C1 segment of cervical spinal cord (tissue), 14 donors: ENCODE results near the gene NHS.

Source experiments
- DNase-seq, 14 donors: peaks; one replicate each; lab custom pipeline; 2025; lab: John Stamatoyannopoulos, UW

Gene NHS

DNA sequence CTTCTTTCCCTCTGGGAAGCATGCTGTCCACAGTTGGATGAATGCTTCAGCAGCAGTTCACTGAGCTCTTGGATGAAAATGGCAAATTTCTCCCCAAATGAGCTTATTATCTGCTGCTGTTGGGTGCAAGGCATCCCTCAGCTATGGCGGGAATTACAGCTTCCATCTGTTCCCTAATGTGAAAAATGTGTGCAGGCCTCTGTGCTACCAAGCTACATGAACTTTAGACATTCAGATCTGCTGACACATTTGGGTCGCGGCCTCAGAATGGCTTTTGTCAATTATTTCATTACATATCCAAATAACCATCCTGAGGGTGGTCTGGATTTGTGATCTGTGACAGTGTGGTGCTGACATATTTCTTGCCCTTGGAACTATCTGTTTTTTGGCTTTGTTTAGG lies 242.8 kb downstream of the NHS start:
- DNase-seq = no peak

DNA sequence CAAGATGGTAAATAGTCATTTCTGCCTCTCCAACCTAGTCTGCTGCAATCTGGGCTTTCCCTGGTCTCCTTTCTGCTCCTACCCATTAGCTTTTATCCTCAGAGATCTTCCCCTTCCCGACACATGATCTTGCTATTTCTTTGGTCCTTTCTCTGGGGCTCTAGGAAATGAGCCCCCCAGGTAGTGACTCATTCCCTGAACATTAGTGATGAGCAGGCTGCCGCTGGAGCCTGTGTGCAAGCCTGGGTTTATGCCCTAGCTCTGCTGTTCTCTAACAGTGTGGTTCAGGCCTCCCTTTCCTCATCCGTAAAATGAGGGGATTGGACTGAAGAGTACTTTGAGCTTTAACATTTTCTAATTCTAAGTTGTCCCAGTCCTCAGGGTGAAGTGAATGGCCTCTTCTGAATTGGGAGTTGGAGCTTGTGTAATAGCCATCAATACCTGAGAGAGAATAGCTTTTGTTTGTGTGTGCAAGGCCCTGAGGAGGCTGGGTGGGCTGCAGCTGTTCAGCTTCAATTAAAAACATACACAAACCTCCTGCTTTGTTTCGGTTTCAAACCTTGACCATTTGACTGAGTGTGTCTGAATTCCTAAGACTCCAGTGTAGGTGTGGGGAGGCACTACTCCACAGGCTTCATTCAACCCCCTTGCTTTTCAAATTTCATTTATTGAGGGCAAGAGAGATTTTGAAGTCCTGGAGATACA lies 246.7 kb downstream of the NHS start:
- no peak for DNase-seq

DNA sequence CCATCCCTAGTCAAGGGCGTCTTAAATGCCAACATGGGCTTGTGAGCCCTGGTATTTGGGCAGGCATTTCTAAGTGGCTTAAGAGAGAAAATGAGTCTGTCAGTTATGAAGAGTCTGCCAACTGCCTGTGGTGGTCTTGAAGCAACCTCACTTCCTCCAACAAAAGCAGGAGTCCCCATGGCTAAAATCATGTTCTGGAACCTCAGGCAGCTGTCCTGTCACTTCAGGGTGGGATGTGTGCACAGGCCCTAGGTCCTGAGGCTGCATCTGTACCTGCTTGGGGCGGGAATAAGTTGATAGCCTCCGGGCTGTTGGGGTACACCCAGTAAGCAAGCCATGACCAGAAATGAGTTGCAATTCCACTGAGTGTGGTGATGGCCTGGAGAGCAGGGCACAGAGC lies 247.3 kb downstream of the NHS start:
- no peak for DNase-seq

DNA sequence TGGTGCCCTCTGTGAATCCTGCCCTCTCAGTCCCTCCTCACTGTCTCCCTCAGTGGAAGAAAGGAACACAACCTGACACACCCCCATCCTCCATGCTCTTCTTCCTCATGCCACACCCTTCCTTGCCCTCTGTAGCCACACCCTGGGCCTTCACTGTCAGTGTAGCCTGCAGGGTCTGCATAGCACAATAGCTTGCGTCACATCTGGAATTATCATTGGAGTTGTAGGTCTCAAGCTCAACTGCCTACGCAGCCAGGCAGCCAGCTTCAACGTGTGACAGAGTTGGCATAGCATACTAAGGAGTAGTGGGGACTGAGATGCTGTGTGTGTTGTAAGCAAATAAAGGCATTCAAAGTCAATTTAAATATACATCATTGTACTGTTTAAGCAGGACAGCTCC lies 248.8 kb downstream of the NHS start:
- DNase-seq = no peak

DNA sequence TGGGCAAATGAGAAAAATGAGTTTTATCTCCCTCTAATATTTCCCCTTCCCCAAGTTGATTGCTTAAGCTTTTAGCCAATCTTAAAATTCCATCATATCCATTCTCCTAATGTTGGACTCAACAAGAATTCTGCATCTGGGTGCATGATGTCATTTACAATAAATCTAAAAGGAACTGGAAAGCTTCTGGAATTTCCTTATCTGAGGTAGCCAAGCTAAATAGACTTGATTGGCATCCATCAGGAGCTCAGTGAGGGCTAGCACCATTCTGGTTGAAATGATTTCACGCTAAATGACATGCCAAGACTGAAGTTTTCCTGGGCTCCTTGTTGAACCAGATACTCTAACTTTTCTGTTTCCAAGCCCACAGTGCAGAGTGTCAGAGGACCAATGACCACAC lies 252.0 kb downstream of the NHS start:
- no peak for DNase-seq

DNA sequence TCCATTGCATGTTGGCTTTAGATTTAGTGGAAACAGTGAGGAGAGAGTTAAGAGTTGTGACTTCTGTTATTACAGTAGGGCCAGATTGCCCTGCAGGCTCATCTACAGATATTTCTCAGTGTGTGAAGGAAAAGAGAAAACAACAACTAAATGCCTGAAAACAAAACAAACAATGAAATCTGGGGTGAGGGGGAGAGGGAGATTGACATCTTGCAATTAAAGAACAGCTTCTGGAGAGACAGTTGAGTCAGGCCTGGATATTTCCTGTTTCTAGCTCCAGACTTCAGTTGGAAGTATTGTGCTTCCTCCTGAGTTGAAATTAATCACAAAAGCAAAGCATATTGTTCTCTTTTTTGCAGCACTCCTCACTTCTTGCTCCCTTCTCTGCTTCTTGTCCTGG lies 254.0 kb downstream of the NHS start:
- DNase-seq = no peak

DNA sequence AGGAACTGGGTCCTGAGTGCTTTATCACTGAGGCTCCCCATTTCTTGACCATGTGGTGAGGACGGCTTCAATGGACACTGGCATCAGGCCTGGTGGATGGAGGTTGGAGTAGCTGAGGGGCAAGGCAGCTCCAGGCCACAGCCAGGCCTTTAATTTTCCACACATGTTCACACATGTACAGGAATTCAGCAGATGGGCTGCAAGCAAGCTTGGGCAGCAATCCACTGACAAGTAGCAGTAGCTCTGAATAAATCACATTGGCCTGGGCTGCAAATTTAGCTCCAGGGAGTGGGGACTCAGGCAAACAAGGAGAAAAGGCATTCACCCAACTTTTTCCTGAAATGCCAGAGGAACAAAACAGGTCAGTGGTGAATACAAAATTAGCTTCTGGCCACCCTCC lies 254.5 kb downstream of the NHS start:
- DNase-seq = no peak

DNA sequence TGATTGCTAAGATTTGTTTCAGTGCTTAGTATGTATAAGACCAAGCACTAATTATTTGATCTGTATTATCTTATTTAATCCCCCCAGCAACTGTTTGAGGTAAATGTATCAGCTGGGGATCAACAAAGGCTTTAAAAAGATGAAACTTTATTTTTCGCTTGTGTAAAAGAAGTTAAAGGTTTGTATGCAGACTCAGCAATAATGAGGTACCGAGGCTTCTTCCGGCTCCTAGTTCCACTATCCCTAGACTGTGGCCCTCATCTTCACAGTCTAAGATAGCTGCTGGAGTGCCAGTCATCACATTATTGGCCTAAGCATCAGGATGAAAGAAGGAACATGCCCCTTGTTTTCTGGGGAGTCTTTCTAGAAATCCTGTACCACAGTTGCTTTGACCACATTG lies 256.6 kb downstream of the NHS start:
- no peak for DNase-seq

DNA sequence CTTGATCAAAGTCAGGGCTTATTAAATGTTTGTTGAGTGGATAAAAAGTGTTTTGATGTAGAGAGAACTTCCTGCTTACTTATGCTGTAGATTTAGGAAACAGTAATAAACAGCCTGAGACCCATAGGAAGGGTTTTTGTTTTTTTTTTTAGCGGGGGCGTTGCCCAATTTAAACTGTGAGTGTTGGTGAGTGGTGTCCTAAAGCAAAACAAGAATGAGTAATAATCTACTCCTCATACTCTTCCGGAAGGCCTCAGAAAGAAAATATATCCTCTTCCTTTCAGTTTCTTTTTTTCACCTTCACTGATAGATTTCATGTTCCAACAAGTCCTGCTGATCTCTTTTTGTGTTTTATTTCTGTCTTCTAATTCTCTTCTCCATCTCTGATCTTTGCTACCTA lies 257.9 kb downstream of the NHS start:
- DNase-seq = no peak

DNA sequence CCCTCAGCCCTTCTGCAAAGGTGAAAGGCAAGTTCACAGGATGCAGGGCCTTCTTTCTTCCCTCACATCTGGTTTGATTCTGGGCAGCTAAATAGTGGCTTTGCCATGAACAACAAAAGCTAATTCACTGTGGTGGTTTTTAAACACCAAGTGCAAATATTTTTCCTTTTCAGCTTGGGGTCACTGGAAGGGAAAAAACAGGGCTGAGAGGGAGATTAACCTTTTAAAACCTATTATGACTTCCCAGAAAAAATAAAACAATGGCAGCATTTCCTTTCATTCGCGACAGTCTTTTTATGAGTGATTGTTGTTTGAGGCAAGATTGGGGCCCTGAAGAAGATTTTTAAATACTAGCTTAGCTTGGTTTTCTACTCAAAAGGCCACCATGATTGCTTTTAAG lies 258.5 kb downstream of the NHS start:
- DNase-seq = no peak

DNA sequence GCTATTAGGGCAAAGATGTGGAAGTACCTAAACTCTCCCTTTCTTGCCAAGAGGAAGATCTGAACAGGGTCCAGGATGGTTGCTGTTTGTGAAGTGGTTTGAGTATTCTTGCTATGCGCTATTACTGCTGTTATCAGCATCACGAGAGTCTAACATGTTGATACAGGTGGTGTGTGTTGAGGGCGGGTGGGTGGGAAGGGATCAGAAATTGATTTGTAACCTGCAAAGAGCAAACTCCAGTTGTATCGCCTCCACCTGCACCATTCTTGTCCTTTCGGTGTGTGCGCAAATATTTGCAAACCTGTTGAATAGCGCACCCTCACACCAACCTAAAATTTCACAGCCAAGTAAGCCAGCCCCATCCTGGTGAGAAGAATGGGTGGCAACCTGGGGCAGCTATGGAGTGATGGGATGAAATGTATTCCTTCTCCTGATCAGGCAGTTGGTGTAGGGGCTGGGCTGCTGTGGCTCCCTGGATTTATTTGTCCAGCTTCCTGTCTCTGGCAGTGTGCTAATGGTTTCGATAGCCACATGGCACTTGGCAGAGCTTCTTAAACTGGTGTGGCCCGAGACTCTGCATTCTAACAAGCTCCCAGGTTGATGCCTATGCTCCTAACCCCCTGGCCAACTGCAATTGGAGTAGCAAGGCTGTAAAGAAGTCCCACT lies 259.7 kb downstream of the NHS start:
- DNase-seq = no peak

DNA sequence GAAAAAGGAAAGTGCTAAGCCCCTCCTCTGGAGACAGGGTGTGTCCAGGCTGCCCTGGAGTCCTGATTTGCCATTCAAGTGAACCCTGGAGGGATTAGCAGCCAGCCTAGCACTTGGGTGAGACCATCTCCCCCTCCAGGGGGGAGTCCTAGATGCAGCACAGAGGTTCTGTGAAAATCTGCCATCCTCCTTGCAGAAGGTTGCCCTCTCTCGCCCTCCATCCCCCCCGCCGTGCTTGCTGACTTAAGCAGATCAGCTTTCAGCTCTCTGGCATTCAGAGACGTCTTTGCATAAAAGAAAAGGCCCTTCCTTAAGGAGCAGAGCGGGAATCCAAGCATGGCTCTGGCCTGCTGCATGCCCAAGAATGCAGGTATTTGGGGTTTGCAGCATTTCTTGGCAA lies 260.2 kb downstream of the NHS start:
- DNase-seq = no peak

DNA sequence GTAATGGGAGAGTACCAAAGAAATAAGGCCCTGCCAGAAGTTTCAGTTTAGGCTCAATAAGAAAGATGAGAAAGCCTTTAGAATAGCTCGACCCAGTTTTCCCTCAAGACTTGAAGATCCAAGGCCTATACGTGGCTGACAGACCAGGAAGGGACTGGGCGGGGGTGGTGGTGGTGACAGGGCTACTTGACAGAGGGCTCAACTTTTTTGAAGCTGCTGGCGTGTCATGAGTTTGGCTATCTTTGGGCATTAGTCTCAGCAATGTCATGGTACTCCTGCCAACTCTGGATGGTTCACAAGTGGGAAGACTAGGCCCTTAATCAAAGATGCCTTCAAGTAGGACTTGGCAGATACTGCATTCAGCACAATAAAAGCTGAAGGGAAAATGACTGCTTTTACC lies 262.2 kb downstream of the NHS start:
- no peak for DNase-seq

DNA sequence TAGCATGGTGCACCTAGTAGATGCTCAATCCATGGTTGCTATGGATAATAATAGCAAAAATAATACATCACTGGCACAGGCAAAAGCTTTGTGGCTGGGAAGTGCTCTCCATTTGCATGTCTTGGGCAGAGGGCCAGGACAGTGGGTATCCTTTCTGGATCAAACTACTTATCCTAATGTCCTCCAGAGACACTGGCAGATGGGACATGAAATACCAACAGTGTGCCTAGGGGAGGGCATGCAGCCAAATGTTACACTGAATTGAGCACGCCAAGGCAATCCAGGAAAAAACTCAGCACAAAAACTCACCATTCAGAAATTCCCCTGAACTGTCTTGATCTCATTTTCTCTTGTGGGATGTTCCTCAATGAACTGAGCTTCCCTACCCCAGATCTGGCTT lies 263.7 kb downstream of the NHS start:
- peak in 2 of 14 donors; percentile 6 to 75 for DNase-seq

DNA sequence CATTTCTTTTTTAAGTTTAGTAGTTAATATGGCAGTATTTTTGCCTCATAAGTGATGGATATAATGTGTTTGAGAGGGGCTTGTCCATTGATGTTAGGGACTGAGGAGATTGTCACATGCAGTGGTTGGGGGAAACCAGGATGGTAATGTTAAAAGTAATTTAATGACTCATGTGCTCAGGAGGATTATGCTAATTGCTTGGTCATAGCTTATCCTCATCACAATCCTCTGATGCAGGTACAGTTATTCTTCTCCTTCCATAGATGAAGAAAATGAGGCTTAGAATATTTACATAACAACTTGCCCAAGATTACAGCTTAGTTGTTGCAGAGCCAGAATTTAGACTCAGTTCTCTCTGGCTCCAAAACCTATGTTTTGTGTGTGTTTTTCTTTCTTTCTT lies 267.9 kb downstream of the NHS start:
- DNase-seq = no peak

DNA sequence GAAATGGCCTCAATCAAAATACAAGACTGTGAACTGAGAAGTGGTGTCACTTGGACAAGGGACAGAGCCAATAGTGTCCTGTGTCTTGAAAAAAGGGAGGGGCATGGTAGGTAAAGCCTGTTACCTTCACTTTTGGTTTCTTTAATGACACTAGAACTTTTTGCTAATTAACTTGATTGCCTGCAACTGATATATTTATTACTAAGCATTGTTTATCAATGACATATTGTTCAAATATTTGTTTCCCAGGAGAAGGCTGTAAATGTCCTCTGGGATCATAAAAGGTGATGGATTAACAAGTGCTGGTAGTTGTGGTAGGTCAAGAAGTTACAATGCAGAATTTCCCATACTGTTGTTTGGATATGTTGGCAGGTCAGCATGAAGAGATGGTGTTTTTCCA lies 268.5 kb downstream of the NHS start:
- no peak for DNase-seq

DNA sequence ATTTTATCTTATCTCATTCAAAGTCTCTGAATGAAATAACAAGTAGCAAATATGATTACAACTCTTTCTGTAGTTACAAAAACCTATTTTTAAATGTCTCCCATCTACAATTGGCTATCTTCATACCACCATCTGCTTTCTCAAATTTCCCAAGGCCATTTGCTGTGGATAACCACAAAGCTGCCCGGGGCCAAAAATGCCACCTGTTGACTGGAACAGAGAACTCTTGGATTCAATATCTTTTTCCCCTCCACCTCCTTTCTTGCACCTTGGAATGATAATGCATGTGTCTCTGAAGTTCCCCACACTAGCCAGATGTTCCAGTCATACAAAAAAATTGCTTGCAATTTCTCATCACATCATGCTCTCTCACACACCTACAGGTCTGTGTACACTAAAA lies 269.0 kb downstream of the NHS start:
- no peak for DNase-seq

DNA sequence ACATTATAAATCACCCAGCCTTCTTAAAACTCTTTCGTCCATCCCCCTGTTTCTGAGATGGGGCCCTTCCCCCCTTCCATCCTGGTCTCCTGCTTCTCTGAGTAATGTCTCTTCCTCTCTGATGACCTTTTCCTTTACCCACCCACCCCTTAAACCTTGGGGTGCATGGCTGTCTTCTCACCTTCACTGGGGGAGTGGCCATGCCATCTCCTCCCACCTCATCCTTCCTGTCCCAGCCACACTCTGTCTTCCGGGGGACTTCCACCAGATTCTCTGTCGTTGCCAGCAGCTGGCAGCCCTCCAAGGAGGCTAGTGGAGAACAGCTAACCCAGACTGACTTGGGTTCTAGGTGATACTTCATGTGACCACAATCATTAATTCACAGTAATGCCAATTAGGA lies 279.1 kb downstream of the NHS start:
- no peak for DNase-seq

DNA sequence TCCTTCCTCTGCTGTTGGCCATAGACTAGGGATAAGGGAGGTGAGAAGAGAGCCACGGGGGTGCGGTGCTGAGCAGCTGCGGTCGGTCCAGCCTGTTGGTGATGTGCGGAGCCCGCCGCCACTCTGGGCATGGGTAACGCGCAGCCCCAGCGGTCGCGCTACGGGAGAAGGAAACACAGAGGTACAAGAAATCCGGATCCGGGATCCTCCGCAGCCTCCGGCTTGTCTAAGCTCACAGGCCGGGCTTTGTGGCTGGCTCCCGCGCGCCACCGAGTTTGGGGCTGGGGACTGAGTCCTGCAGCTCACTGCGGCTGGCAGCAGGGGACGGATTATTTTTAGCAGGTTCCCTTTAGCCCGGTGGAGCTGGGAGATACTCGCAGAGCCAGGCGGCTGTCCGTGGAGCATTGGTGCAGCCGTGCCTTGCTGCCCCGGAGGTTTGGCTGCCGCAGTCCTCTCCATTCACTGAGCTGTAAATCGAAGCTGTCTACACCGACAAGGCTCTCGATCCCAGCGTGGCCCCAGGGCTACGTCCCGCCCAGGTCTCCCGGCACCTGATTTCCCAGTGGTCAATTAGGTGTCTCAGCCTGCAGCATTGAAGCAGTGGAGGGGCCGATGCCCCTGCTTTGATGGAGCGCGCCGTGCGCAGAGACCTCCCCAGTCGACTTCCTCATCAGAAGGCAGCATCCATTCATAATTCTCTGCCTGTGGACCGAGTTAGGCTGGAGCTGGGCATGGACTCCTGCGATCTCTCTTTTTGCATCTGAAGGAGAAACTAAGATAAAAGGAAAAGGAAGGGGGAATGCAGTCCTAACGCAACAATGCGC lies 280.4 kb downstream of the NHS start:
- DNase-seq = no peak

DNA sequence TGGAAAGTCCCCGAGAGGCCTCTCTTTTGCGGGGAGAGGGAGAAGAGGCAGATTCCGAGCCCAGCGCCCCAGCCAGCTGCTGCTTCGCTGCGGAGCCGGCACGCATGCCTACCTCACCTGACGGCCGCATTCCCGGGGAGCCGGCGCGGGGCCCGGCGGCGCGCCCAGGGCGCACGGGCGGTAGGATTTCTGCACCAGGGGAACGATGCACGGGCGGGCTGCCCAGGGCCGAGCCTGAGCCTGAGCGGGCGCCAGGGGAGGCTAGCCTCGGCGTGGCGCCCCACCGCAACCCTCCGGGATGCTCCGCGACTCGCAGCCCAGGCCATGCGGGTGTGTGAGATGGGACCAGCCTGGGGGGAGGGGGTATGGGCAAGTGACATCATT lies 281.0 kb downstream of the NHS start:
- no peak for DNase-seq

DNA sequence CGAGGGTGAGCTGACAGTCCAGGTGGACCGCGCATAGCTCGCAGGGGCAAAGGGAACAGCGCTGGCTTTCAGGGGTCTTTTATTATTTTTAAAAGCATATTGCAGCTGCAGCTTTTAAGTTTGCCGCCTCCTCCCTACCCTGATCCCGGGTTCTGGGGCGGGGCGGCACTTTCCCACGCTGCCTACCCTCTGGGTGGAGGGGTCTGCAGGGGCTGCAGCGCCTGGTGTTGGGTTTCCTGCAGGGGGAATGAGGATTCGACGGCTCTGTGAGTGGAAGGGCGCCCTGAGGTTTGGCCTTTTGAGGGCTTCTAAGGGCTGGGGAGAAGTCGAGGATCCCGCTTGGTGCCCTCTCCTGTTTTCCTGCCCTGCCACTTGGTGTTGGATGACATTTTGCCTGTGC lies 281.6 kb downstream of the NHS start:
- DNase-seq = no peak

DNA sequence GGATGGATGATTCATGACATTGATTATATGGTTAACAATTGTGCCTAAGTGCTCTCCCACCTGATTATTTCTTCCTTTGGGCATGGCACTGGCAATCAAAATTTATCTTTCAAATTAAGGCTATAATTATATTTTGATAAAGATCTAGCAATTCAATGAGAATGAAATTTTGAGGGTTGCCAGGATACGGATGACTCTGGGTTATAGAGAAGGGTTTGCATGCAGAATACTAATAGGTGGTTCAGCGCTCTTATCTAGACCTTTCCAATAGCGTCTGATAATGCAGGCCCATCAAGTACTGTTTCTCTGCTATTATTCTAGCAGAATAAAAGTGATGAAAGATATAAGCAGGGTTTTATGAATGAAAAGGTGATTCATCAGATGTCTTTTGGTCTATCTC lies 287.4 kb downstream of the NHS start:
- no peak for DNase-seq

DNA sequence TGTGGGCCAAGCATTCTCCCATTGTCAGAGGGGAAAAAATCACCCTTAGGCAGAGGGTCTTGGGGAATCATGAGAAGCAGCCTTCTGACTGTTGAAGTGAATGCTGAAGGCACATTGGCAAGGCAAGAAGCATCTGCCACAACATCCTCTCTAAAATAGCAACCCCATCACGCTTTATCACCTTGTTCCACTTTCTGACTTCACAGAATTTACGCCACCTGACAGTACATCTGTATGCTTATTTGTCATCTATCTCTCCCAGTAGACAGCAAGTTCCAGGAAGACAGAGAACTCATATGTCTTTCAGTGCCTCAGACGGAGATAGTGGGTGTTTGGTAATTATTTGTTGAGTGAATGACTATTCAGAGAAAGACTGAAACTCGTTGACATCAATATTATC lies 293.9 kb downstream of the NHS start:
- DNase-seq = no peak
